ENCODE measurements around the gene CNOT9.

The CNOT9 gene

DNA sequence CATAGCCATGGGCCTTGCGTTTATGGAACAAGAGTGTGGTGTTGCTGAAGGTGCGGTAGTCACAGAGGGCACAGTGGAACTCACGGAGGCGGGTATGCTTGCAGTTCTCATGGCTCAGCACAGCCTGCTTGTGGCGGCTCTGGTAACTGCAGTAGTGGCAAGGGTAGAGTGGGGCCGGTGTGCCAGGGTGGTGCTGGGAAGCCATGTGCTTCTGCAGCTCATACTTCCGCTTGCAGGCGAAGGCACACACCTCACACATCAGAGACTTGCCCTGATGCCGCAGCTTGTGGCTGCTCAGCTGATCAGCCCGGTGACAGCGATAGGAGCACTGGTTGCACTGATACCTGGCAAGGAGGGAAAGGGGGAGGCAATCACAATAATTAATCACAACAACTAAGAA is 76.1 kb downstream of the CNOT9 start:
- no peak for DNase-seq (ENCODE audit: low read depth in 2 of 2)

DNA sequence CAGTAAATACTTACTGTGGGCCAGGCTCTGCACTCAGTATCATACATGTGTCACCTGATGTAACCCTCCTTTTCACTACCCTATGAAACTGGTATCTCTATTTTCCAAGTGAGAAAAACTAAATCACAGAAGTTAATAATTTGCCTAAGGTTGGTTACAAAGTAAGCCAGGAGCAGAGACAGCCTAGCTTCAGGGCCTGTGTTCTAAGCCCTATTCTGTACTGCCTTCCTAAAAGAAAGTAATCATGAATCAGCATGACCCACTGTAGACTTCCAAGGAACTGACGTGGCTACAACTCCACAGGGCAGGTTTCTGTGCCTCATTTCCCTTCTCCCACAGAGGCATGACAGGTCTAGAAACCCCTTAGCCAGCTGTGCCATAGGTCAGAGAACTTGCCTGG is 76.5 kb downstream of the CNOT9 start:
- no peak for DNase-seq (ENCODE audit: low read depth in 2 of 2)

Data from stimulated activated CD4-positive, alpha-beta T cell treated with anti-CD3 and anti-CD28 coated beads, Interleukin-1b, Interleukin-23, amount 100 ng/mL, for 1 hour (primary cell).